Cerebellar cortex (tissue), 1 donor: ENCODE data around the gene VLDLR.

Source experiments
- DNase-seq: peaks from one replicate; pipeline ENCODE4 v3.0.0-alpha.2; 2015; ENCODE audit warnings: low spot score

VLDLR gene

GRCh38 chr9:2622461-2623287, 1.1 kb downstream of the VLDLR start:
- peak; percentile 34 for DNase-seq

DNA sequence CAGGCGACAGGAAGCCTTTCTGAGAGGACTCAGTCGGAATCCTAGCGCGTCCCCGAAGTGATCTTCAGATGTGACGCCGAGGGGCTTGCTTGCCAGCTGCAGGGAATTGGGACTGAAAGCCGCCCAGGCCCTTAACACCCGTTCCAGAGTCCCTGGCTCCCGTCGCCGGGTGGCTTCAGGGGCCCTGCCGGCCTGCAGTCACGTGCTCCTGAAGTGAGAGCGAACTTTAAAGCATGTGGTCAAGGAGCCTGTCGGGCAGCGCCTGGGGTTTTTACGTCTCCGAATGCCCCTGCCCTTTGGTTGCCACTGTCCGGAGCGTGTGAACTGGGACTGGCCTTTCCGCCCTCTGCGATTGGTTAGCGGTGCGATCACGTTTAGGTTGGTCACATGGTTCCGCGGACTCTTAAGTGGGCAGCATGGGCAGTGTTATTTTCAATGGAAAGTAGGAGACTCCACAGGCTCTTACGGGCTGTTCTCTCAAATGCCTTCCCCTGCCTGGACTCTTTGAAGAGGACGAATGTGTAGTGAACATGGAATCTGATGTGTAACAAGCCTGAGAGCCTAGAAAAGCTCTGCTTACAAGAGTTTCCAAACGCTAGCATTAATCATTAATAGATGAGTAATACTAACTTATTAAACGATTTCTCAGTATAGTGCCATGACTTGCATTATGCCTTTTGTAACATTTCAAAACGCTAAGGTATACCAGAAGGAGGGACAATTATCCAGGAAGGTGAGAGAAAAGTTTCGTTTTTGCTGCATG, 1.9 kb downstream of the VLDLR start:
- peak; percentile 68 for DNase-seq

- no peak for DNase-seq
Observed at GRCh38 chr9:2624051-2624682, 2.6 kb downstream of the VLDLR start.

GRCh38 chr9:2625427-2625826, 3.8 kb downstream of the VLDLR start:
- no peak for DNase-seq

DNA sequence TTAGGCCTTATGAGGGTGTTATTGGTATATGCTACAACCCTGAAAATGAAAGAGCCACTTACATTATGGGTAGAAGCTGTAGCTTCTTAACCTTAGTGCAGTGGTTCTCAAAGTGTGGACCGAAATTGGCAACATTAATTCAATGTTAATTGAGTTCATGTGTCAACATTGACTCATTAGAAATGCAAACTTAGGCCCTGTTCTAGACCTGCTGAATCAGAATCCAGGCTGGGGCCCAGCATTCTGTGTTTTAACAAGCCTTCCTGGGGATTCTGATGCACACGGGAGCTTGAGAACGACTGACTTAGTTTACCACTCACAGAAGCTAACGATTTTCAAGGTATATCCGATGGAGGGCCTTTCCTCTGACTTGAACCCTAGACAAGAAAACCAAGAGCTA, 7.3 kb downstream of the VLDLR start:
- no peak for DNase-seq

DNA sequence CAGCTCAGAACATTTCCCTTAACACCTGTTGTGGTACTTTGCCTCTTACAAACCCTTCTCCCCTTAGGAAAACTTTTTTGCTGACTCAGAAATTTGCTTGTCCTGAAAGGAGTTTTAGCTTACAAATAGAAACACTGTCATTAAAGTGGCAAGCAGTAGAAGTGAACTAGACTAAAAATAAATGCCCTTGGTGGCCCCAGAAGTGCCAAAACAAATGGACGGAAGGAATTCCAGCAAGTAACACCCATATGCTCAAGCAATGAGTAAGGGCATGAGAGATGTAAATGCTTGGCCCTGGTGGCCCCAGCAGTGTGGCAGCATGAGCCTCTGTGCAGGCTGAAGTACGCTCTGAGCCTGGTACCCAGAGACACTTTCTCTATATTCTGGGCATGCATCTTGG, 8.6 kb downstream of the VLDLR start:
- DNase-seq = no peak

DNA sequence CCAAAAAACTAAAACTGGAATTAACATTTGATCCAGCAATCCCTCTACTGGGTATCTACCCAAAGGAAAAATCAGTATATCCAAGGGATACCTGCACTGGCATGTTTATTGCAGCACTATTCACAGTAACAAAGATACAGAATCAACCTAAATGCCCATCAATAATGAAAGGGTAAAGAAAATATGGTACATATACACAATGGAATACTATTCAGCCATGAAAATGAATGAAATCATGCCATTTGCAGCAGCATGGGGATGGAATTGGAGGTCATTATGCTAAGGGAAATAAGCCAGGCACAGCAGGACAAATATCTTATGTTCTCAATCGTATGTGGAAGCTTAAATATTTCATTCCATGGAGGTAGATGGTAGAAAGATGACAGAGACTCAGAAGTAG, 9.7 kb downstream of the VLDLR start:
- no peak for DNase-seq

DNA sequence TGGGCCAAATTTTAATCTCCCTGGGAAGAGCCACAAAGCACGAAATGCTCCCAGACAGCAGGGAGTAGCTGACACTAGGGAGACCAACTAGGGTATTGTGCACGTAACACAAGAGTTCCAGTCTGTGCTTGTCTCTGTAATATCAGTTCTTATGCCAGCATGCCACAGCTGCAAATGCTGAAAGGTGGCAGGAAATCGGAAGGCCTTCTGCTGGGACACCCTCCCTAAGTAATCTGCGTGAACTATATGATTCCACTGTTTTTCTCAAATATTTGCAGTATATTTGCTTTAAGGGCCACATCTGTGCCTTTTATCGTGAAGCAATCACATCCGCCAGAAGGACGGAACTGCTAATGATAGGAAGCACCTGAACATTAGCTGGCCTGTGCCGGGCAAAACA, 12.6 kb downstream of the VLDLR start:
- peak; percentile 28 for DNase-seq

- peak; percentile 29 for DNase-seq
Observed at GRCh38 chr9:2634818-2635217, 13.2 kb downstream of the VLDLR start.

DNA sequence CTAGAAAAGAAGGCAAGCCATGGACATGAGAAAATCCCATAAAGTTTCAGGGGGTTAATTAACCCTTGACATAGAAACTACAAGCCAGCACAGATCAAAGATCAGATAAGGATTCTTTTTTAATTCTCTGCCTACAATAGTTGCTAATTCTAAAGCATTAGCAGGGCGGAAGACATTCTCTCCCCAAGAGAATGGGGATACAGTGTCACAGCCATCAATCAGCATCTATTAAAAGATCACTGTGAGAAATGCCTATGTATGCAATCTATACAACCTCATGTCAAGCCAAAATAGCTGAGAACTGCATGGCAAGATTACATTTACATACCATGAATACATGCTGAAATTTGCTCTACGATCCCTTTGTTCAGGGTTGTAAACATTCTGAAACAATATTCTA, 14.3 kb downstream of the VLDLR start:
- no peak for DNase-seq

DNA sequence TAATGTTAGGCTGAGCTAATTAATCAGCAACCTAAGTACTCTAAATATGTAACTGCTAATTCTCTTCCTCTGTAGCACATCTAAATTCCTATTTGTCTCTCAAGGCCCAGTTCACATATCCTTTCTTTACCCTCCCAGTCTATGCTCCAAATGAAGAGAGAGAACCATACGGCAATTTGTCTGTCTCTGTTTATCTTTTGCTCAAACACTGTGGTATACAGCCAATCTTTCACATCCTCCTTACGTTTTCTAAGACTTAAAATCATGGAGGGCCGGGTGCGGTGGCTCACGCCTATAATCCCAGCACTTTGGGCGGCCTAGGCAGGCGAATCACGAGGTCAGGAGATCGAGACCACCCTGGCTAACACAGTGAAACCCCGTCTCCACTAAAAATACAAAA, 15.8 kb downstream of the VLDLR start:
- no peak for DNase-seq

- DNase-seq = no peak
Observed at GRCh38 chr9:2638871-2639673, 17.5 kb downstream of the VLDLR start.

DNA sequence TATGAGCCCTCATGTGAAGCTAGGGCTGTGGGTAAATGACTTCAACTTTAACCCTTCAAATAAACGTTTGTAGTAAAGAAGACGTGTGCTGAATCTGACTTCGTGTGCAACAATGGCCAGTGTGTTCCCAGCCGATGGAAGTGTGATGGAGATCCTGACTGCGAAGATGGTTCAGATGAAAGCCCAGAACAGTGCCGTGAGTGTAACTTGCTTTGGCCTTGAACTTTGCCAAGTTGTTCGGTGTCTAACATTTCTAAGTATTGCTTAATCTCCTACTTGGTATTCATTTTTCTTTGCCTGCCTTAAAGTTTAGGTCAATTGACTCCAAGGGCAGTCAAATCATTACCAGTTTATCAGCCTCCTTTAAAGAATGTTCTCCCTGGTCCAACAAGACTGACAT, 18.2 kb downstream of the VLDLR start:
- DNase-seq = no peak

GRCh38 chr9:2640570-2640969, 19.0 kb downstream of the VLDLR start:
- no peak for DNase-seq

GRCh38 chr9:2641033-2641432, 19.4 kb downstream of the VLDLR start:
- no peak for DNase-seq

DNA sequence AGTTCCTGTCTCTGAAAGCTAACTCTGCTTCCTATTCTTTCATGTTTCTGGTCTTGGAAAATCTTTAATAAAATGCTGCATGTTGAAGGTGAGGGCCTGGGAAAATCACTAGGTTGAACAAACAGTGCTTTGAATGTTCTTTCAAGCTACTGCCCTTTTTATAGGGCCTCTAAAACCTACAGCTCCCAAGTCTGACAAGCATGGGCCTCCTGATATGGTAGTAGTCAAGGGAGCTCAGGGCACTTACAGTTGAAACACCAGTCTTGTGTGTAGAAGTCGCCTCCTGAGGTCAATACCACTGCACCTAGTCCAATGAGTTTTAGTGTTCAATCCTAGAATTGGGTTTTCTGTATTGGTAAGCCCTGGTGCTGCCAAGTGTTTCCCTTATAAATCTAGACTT, 20.5 kb downstream of the VLDLR start:
- DNase-seq = no peak

- no peak for DNase-seq
Observed at GRCh38 chr9:2645569-2645968, 24.0 kb downstream of the VLDLR start.

DNA sequence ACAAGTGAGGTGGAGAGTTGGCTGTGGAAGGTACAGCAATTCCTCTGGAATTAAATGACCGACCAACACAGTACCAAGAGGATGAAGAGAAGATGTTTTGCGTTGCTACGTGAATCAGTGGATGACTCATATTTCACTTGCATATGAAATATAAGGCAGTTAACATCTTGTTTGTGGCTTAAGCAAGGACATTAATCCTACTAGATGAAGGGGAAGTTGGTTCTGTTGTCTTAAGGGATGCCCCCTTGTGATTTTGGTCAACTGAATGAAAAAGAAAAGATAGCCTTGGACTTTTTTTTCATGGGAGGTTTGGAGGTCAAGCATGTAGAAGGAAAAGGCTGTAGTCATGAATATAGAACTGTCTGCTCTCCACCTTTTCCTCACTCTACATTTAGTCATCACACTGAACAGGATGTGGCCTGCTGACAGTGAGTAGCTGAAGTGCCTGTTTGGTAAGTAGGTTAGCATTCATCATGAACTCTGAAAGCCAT, 33.9 kb downstream of the VLDLR start:
- no peak for DNase-seq

GRCh38 chr9:2657427-2657826, 35.8 kb downstream of the VLDLR start:
- DNase-seq = no peak

DNA sequence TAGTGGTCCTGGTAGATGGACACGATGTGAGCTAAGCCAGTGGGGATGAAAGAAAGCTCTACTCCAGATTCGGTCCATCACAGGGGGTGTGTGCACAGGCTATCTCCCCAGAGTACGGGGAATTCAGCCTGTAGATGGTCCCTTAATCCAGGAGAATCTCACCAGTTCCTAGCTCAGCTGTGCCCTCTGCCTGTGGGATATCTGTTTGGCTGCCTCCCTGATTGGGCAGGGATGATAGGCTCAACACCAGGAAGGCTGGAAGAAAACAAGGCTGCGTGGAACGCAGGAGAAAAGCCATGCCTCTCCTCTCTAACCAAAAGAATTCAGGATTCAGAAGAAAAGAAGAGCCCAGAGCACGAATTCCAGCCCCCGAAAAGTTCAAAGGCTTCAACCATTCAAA, 40.9 kb downstream of the VLDLR start:
- DNase-seq = peak; percentile 19

- peak; percentile 93 for DNase-seq
Observed at GRCh38 chr9:2663461-2664173, 42.0 kb downstream of the VLDLR start.
